DMS114 treated with DMSO at 0.1 percent for 48 hours (cell line): ENCODE data around the gene PSMD12.
A peak's percentile ranks its signal among the peaks of the same experiment; 100 is the strongest.
"Not testable (repeated sequence)": the region's sequence is repeated elsewhere in the genome, so short reads cannot be mapped to it uniquely, and the experiment has no call there.

ENCODE experiments used
- DNase-seq: peaks from one replicate; lab custom pipeline; 2025; ENCODE audit not compliant: unreplicated experiment; lab: John Stamatoyannopoulos, UW

Gene PSMD12

DNA sequence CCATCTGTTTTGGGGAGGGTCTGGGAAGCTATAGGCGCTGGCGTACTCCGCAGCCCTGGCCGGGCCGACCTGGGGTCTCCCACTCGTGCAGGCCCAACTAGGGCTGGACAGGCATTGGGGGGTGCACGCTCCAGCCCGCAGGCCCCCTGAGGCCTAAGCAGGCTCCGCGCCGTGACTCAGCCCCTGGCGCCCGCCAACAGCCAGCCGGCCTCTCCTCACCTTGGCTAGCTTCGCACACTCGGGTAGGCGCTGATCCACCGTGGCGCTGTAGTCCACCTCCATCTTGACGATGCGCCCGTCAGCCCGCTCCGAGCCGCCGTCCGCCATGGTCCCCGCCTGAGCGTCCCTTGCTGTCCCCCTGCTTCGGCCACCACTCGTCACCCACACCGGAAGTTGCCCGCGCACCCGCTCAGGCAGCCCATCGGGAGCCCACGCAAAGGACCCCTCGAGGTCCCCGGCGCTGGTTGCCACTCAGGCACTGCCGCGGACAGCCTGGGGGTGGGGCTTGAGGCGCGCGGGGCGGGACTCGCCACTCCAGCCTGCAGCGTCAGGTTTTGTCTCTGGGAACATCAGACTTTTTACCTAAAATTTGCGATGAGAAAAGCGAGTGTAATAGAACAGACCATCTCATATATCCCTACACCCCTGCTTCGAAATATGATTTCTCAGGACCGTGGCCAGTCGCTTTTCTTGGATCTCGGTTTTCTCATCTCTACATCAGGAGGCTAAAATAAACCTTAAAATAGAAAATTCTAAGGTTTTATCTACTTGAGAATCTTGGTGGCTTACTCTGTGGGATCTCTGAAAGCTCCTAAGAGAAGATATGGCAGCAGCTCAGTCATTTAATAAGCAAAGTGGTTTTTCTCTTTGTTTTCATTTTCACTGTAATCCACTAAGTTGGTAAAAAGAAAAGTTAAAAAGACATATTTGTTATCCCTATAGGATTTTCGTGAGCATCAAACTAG lies at the start of gene PSMD12:
TSS of gene PSMD12 (minus strand) at position 385 of the 965 bp plus-strand sequence. CDS start at position 327, 58 bp downstream.
- peak; percentile 77 for DNase-seq

GRCh38 chr17:67415291-67415690 lies 48.9 kb upstream of the PSMD12 start:
- no peak for DNase-seq

GRCh38 chr17:67414559-67414958 lies 48.2 kb upstream of the PSMD12 start:
- DNase-seq = no peak

- DNase-seq = no peak
Observed at GRCh38 chr17:67414130-67414529, 47.8 kb upstream of the PSMD12 start.

GRCh38 chr17:67413388-67413787 lies 47.0 kb upstream of the PSMD12 start:
- DNase-seq = no peak

DNA sequence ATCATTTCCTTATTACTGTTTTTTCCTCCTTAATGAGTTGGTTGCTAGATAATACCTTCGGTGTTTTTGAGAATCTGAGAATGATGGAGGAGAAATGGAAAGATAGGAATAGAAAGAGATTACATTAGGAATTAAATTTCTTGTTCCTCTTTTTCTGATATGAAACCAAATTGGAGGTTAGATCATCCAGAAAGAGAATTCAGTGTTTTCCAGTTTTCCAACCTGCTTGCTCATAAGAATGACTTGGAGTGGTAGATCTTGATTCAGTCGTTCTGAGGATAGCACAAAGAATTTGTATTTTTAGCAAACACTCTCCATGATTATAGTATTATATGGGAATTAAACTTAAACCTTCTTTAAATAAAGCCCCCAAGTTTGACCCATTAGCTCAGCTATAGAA lies 46.6 kb upstream of the PSMD12 start:
- DNase-seq = no peak

DNA sequence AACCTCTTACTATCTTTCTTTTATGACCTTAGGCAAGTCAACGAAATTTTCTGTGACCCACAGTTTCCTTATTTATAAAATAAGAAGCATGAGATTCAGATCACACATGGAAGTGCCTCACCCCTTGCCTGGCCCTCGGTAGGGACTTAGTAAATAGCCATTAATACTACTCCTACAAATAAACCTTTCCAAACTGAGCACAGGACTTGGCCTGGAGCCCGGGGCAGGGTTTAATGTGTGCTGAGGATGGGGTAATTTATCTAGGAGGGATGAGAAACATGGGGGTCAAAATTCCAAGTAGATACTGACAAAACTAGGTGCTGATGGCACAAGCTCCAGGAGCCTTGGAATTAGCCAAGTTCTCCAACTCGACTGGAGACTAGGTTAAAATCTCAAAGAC lies 45.7 kb upstream of the PSMD12 start:
- no peak for DNase-seq

GRCh38 chr17:67411397-67411796 lies 45.0 kb upstream of the PSMD12 start:
- no peak for DNase-seq

GRCh38 chr17:67408455-67408830 lies 42.1 kb upstream of the PSMD12 start:
- DNase-seq = not testable (repeated sequence)

- DNase-seq = no peak
Observed at GRCh38 chr17:67403483-67403882, 37.1 kb upstream of the PSMD12 start.

GRCh38 chr17:67403065-67403464 lies 36.7 kb upstream of the PSMD12 start:
- no peak for DNase-seq

DNA sequence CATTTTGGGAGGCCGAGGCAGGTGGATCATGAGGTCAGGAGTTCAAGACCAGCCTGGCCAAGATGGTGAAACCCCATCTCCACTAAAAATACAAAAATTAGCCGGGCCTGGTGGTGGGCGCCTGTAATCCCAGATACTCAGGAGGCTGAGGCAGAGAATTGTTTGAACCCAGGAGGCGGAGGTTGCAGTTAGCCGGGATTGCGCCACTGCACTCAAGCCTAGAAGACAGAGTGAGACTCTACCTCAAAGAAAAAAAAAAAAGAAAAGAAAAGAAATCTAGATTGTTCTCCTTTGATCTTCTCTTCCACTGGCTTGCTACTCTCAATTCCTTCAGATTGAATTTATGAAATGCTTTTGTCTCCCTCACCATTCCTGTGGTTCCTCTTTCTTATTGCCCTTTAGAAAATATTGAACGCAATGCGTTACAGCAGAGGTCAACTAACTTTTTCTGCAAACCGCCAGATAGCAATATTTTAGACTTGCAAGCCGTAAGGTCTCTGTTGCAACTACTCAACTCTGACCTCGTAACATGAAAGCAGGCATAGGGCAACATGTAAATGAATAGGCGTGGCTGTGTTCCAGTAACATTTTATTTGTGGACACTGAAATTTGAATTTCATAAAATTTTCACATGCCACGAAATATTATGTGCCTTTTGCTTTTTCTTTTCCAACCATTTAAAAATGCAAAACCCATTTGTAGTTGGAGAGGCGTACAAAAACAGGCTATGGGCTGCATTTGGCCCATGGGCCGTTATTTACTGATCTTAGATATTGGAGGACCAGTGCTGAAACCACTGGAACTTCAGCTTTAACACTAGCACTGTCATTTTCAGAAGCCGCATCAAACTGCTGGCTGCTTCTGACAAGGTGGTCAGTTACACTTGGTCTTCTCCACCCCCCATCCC lies 35.5 kb upstream of the PSMD12 start:
- DNase-seq = no peak

DNA sequence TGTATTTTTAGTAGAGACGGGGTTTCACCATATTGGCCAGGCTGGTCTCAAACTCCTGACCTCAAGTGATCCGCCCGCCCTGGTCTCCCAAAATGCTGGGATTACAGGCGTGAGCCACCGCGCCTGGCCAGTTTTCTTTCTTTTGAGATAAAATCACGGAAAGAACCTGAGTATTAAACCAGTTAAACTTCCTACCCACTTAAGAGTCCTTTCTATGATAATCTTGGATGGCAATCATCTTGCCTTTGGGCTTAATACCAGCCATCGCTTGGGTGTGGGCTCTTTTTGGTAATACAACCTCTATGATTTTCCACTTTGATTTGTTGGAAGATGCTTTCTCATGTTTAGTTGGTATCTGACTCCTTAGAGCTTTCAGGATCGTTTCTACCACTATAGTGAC lies 34.7 kb upstream of the PSMD12 start:
- no peak for DNase-seq

DNA sequence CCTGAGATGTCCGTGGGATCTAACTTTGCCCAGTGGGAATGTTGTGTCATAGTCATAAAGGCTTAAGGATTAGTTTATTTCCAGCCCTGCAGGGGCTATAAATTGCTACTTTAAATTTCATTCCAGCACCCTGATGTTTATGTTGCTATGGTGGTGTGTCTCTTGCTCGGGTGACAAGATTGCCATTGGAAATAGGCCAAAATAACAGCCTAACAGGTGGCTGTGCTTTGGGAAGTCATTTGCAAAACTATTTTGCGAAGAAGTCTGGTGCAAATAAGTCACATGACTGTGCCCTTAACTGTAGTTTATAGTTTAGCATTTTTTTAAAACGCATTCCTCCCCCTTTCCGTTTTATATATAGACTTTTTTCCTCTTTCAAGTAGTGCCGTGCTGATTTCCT lies 33.8 kb upstream of the PSMD12 start:
- DNase-seq = no peak

DNA sequence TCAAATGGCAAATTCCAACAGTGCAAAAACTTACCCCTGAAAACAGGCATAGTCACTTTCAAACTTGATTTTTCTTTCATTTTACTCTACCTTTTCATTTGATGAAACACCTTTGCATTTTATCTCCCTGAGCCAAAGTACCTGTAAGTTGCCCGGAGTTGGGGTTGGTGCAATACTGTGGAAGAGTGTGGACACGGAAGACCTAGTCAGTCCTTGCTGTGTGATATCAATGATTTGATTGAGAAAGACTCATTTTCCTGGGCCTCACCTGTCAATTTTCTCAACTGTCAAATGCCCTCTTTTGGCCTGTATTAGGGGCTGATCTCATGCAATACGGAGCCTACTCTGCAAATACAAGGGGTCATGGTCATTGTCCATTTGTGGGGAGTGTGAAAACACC lies 33.3 kb upstream of the PSMD12 start:
- DNase-seq = no peak

DNA sequence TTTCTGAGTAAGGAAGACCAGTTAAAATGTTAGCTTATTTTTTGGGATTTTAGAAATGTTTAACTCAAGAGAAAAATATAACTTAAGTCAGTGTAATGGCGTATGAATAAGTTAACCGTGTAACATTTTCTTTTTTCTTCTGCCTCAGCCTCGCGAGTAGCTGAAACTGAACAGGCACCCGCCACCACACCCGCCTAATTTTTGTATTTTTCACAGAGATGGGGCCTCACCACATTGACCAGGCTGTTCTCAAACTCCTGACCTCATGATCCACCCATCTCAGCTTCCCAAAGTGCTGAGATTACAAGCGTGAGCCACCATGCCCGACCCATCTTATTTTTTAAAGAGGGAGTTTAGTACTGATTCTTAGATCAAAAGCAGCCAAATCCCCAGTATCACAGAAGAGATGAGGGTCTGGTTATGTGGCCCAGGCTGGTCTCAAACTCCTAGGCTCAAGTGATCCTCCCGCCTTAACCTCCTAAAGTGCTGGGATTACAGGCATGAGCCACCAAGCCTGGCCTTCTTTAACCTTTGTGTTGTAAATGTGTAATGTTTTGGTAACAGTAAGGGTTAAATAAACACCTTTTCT lies 27.5 kb upstream of the PSMD12 start:
- no peak for DNase-seq

DNA sequence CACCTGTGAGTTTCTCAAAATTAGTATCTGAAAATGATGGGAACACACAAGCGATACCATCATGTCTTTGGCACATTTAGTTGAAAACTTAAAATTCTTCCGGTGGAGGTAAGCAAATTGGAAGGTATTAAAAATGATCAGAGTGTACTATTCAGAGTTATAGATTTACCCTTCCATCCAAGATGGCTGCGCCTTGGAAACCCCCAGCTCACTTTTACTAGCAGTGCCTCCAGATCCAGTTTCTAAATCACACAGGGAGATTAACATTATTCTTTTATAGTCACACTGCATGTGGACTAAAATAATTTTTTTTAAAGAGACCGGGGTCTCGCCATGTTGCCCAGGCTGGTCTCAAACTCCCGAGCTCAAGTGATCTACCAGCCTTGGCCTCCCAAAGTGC lies 25.7 kb upstream of the PSMD12 start:
- DNase-seq = no peak

DNA sequence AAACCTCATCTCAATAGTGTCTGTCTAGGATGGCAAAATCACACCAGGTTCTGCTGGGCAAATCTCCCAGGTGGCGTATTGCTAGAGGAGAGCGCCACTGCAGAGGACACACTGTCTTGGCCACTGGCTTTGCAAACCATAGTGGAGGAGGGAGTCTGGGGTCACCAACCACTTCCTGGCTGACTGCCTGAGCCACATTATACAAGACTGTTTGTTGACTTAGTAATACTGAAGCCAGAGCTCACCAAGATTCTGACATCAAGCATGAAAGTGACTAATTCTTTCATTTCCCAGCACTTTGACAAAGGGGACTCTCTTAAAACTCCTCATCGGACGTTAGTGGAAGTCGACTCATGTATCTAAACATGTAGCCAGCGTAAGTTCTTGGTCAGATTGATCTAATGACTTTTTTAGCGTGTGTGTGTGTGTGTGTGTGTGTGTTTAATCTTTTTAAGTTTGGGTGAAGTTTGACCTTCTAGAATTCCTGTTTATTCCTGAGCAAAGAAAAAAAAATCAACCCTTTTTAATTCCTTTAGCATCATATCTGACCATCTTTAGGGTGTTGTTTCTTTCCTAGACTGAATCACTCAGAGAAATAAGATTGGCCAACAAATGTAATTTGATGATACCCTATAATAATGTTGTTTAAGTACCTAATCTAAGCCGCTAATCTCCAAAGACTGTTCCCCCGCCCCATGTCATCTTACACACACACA lies 24.4 kb upstream of the PSMD12 start:
- DNase-seq = no peak

GRCh38 chr17:67390006-67390645 lies 23.7 kb upstream of the PSMD12 start:
- no peak for DNase-seq

GRCh38 chr17:67388986-67389385 lies 22.6 kb upstream of the PSMD12 start:
- DNase-seq = no peak
